Stimulated activated CD4-positive, alpha-beta T cell treated with anti-CD3 and anti-CD28 coated beads, Interleukin-1b, Interleukin-23, amount 100 ng/mL, for 1 hour (primary cell): ENCODE data around the gene STK10.
"Not testable (repeated sequence)": the region's sequence is repeated elsewhere in the genome, so short reads cannot be mapped to it uniquely, and the experiment has no call there.

Source experiments
- DNase-seq, 2 donors: peaks; one replicate each; pipeline ENCODE4 v3.0.0-alpha.2; 2020; ENCODE audit warnings: low read depth in 2 of 2

STK10 gene

GRCh38 chr5:172165465-172165864, 22.6 kb downstream of the STK10 start:
- DNase-seq: no peak

GRCh38 chr5:172164769-172165212, 23.2 kb downstream of the STK10 start:
- no peak for DNase-seq

- no peak for DNase-seq
These were observed 24.7 kb downstream of the STK10 start for GRCh38 chr5:172163346-172163745.

- DNase-seq: no peak
These were observed 25.1 kb downstream of the STK10 start for GRCh38 chr5:172162987-172163343.

GRCh38 chr5:172162323-172162986, 25.6 kb downstream of the STK10 start:
- DNase-seq: no peak

GRCh38 chr5:172160506-172160905, 27.5 kb downstream of the STK10 start:
- no peak for DNase-seq

GRCh38 chr5:172159016-172159415, 29.0 kb downstream of the STK10 start:
- DNase-seq: no peak

GRCh38 chr5:172156541-172156994, 31.5 kb downstream of the STK10 start:
- DNase-seq: no peak

- not testable (repeated sequence) for DNase-seq
These were observed 32.9 kb downstream of the STK10 start for GRCh38 chr5:172155101-172155500.

GRCh38 chr5:172153695-172154094, 34.3 kb downstream of the STK10 start:
- no peak for DNase-seq

GRCh38 chr5:172151661-172152210, 36.3 kb downstream of the STK10 start:
- no peak for DNase-seq

- DNase-seq: no peak
These were observed 37.3 kb downstream of the STK10 start for GRCh38 chr5:172150514-172151425.

- not testable (repeated sequence) for DNase-seq
These were observed 38.5 kb downstream of the STK10 start for GRCh38 chr5:172149481-172149880.

- DNase-seq: no peak
These were observed 39.0 kb downstream of the STK10 start for GRCh38 chr5:172149073-172149472.

- no peak for DNase-seq
These were observed 39.6 kb downstream of the STK10 start for GRCh38 chr5:172148381-172148780.

GRCh38 chr5:172147857-172148256, 40.2 kb downstream of the STK10 start:
- DNase-seq: no peak

- DNase-seq: no peak
These were observed 41.3 kb downstream of the STK10 start for GRCh38 chr5:172146748-172147092.

GRCh38 chr5:172145870-172146747, 41.9 kb downstream of the STK10 start:
- no peak for DNase-seq

GRCh38 chr5:172144931-172145869, 42.8 kb downstream of the STK10 start:
- DNase-seq: no peak

- DNase-seq: no peak
These were observed 43.7 kb downstream of the STK10 start for GRCh38 chr5:172144291-172144815.
